ENCODE data around the gene SUN2.

- no peak for TF ChIP-seq POLR2A (IDR thresholded peaks at IDR 0.05)
- TF ChIP-seq, protein P1, sequence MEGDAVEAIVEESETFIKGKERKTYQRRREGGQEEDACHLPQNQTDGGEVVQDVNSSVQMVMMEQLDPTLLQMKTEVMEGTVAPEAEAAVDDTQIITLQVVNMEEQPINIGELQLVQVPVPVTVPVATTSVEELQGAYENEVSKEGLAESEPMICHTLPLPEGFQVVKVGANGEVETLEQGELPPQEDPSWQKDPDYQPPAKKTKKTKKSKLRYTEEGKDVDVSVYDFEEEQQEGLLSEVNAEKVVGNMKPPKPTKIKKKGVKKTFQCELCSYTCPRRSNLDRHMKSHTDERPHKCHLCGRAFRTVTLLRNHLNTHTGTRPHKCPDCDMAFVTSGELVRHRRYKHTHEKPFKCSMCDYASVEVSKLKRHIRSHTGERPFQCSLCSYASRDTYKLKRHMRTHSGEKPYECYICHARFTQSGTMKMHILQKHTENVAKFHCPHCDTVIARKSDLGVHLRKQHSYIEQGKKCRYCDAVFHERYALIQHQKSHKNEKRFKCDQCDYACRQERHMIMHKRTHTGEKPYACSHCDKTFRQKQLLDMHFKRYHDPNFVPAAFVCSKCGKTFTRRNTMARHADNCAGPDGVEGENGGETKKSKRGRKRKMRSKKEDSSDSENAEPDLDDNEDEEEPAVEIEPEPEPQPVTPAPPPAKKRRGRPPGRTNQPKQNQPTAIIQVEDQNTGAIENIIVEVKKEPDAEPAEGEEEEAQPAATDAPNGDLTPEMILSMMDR (IDR thresholded peaks at IDR 0.05), result no peak
Observed at GRCh38 chr22:38784856-38785255, 29.1 kb upstream of the SUN2 start.

Measured in uterus (tissue), 2 donors.